Measurements from ENCODE around the gene MSI2.

MSI2 gene

DNA sequence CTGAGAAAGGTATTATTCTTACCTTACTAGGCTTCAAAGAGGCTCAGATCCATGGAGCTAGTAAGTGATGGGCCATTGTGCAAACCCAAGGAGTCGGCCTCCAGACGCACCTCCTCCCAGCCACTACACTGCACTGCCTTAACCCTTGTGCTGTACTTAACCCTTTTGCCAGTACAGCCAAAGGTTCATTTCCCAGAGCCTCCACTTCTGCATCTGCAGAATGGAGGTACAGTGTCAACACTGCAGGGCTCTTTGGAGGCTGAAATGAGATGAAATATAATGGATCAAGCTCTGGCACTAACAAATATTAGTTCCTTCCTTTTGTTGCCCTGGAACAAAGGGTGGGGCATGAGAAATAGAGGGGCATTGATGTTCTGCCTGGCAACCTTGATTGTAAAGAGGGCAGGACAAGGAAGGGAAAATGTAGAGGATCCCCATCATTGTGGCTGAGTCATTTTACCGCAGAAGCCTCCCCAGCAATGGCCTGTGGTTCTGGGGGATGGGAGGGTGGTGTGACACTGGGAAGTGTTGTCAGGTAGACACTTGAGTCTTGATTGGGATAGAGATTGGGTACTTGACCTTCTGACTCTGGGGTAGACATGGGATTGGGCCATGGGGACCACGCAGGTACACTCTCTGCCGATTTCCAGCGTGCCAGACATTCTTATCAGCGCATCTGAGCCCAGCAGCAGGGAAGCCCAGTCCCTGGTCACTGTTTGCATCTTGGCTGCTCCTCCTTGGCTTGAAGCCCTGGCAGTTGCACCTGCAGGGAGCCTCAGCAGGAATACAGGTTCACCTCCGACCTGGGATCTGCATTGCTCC, 84.0 kb downstream of the MSI2 start:
- no peak for DNase-seq (ENCODE audit: low read depth in 2 of 2, low spot score in 1 of 2)

DNA sequence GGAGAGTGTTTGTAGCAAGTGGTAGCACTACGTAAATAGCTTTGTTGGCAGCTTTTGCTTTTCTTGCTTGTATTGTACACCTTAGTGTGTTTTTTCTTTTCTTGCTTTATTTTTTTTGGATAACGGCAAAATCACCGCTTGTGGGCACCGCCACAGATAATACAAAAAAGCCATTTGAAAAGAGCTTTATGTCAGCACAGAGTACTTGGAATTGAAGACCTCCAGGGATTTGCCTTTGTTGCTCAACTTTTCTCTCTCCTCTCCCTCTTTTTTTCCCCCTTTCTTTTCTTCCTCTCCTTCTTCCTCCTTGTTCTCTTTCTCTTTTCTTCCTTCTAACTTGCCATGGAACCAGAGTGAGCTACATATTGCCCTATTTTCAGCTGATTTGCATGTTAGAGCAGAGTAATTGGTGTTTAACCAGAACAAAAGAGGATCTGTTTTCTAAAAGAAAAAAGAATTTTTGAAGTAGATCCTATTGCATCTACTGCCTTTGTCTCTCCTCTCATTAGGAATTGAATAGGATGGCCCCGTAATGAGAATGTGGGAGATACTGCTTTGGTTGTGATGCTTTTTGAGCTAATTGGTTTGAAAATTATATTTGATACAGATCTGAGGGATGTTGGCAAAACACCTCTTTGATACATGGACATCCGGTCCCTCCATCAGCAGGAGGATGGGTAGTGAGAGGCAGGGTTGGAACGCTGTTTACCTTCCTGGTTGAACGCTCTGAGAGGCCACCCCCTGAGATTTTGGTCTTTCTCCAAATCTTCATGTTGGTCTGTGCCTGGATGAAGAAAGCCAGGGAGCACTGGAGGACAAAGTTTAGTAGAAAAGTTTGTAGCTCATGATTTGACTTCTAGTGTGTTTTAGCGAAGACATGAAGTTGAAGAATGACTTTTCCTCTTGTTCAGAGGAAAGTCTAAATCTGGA, 85.6 kb downstream of the MSI2 start:
- DNase-seq (ENCODE audit: low read depth in 2 of 2, low spot score in 1 of 2): no peak

DNA sequence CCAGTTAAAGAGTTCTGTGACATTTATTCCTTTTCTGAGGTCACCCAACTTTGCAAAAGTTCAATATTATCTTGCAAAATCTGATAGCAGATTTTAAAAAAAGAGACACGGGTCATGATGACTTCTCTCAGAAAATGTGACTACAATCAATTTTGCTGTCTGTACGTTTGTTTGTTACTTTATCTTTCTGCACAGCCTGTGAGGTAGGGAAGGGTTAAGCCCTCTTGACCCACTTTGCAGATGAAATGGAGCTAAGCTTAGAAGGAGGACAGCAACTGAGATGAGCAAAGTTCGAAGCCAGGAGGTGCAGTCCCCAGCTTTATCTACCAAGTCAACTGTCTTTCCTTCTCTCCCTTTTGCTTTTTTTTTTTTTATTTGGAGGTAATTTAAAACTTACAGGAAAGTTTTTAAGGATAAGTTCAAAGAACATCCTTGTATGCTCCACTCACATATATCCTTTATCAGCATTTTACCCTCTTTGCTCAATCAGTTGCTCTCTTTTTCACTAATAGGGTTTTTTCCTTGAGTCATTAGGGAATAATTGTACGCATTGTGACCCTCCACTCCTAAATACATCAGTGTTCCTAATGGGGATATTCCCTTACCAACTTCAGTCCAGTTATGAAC, 86.8 kb downstream of the MSI2 start:
- no peak for DNase-seq (ENCODE audit: low read depth in 2 of 2, low spot score in 1 of 2)

DNA sequence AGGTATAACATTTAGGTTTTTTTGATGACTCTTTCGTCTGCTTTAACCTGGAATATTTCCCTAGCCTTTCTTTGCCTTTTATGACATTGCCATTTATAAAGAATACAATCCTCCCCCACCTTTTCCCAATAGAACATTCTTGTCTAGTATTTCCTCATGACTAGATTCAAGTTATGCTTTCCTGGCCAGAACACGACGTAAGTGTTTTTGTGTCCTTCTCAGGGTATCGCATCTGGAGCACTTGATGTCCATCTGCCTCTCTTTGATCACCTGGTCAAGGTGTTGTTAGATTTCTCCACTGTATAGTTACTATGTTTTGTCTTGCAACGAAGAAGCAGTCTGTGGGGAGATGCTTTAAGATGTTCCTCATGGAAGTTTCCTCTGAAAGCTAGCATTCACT, 87.4 kb downstream of the MSI2 start:
- no peak for DNase-seq (ENCODE audit: low read depth in 2 of 2, low spot score in 1 of 2)

DNA sequence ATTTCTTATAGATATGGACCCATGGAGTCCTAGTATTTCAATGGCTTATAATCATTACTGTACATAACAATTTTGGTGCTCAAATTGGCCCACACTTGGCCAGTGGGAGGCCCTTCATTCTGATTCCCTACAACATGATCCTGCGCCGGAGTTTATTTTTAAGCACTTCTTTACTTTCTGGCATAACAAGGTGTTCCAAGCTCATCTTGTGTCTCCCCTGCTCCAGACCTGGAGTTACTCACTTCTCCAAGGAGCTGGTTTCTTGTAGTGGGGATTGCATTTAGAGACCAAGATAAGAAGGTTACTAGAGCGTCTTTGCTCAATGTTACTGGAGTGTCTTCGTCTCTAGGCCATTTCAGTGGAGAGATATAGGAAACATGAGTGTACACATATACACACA, 87.9 kb downstream of the MSI2 start:
- DNase-seq (ENCODE audit: low read depth in 2 of 2, low spot score in 1 of 2): no peak

DNA sequence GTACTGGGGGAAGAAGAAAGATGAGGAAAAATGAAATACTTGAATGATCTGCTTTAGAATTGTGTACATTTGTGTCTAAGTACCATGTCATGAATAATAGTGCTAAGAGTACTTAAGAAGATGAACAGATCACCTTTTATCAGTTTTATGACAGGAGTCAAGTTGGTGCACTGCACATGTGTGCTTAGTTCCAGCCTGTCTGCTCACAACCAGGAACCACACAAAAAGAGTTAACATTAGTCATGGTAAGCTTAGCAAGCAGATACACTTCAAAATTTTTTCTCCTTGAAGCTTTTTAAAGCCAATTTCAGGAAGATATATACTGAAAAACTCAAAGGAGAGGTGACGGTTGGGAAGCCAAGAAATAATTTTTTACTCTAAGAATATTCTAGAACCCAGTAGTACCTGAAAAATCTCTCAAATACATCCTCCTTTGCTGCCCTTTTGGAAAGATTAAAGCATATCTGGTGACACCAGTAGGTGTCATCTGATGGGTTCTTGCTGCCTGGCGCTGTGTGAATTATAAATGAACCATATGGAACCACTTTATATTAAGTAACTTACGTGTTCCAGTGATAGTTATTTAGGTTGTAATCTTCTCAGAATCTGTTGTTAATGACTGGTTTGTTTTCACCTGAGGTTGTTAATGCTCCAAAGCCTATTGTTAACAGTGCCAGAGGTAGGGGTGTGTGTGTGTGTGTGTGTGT, 93.4 kb downstream of the MSI2 start:
- no peak for DNase-seq (ENCODE audit: low read depth in 2 of 2, low spot score in 1 of 2)

DNA sequence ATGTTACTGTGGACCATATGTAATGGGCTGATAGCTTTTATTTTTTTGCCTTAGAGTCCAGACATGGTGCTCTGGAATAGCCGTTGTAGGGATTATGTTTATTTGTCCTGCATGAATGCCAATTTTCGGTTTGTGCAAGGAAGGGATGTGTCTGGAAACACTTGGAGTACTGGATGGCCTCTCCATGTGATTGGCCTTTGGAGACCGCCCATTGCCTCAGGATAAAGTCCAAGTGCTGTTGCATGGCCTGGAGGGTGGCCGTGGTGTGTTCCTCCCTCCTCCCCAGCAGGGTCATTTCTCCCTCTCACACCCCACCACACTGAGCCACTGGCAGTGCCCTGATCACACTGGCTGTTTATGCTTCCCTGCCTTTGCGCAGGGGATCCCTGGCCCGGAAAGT, 93.9 kb downstream of the MSI2 start:
- no peak for DNase-seq (ENCODE audit: low read depth in 2 of 2, low spot score in 1 of 2)

DNA sequence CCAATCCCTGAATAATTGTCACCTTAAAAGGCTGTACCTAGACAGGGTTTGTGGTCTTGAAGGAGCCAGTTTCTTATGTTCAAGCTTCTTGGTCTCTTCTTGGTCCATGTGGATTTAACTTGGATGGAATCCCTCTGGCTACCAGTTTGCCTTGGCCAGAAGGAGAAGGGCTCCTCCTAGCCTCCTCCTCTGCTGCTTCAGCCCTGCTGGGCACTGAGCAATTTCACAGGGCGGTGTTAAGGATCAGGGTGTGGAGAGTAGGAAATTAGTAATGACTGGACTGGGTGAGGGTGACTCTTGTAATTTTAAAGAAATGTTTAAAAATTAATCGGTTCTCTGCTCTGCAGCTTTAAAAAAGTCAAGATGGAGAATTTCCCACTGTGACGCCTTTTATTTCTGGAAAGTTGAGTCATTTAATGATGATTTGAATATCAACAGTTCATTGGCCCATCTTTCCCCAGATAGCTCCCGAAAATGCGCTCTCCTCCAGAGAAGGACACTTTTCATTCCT, 96.4 kb downstream of the MSI2 start:
- DNase-seq (ENCODE audit: low read depth in 2 of 2, low spot score in 1 of 2): no peak

DNA sequence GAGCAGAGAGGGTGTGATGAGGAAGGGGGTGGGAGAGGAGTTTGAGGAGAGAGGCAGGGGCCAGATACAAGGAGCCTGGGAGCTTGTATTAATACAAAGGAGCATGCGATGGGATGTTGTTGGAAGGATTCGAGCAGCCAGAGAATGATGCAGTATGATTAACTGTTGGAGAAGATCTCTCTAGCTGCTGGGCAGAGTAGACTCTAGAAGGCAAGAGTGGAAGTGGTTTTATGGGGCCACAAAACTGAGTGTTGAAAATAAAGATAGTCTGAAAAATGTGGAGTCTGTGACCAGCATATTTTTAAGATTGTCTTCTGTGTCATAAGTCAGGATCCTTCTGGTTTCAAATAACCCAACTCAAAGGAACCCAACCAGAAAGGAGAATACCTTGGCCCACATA, 98.3 kb downstream of the MSI2 start:
- no peak for DNase-seq (ENCODE audit: low read depth in 2 of 2, low spot score in 1 of 2)

DNA sequence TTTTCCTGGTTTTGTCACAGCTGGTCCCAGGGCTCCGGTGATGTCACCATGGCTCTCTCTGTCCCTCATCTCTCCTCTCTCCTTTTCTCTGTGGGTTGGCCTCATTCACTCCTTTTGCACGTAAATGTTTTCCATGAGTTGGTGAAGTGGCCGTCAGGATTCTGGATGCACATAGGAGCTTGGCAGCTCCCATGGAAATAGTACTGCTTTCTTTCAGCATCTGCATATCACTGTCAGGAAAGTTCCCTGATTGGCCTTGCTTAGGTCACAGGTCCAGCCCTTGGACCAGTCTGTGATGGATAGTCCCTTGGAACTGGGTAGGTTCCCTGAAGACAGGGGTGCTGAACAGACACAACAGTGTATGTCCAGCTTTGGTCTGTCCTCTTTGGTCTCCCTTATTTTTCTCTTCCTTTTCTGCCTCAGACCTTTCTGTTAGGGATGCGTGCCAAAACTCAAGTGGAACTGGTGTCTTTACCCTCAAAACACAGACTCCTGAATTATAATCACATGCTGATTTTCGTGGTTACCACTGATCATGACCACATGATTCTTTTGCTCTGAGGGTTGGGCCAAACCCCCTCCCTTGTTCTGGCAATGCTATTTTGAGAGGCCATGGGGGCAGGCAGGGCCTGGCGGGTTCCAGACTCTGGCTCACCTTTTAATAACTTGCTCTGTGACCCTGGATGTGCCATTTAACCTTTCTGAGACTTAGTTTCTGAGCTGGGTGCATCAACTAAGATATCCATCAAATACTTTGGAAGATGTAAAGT, 99.0 kb downstream of the MSI2 start:
- no peak for DNase-seq (ENCODE audit: low read depth in 2 of 2, low spot score in 1 of 2)

DNA sequence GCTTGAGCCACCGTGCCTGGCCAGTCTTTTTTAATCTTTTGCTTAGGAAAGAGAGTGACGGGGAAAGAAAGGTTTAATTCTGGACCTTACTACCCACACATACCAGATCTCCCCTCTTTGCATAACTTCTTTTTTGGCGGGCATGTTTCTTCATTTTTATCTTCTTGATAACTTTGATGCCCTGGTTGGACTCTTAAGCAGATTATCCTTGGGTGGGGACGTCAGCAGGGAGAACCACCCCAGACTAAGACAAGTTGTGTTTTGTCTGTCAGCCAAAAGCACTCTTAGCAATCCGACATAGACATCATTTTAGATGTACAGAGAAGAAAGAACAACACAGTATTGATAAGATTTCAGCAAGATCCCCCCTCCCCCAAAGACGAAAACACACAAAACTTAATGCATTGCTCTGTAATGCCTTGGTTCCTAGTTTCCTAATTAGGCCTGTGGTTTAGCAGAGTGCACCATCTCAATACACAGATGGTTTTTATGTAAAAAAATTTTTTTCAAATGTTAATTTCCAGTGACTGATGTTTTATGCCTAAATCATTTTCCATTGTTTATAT, 99.9 kb downstream of the MSI2 start:
- DNase-seq (ENCODE audit: low read depth in 2 of 2, low spot score in 1 of 2): no peak

DNA sequence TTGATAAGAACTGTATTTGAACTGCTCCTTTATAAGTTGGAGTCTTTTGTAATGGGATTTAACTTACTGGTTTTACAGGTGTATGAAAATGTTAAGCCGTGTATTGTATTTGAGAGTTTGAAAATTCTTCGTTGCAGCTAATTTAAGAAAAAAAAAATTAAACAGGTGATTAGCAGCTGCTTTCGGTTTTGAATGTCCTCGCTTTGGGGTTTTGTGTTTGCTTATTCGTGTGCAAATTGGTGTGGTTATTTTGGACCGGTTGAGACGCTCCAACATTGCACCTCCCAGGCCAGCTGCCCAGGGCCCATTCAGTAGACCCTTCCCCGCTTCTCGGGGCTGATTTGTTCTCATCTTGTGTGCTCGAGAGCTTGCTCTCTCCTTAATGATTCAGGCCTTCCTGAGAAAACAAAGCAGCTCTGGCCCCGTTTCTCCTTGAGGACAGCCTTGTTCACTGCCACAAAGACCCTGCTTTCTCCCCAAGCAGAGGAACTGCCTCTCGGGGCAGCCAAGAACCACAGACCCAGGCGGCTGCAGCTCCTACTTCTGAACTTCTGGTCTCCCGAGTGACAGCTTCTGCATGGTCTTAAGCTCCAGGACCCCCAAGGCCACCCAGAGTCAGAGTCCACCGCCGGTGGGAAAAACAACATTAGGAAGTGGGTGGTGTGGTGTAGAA, 100.5 kb downstream of the MSI2 start:
- DNase-seq (ENCODE audit: low read depth in 2 of 2, low spot score in 1 of 2): no peak

DNA sequence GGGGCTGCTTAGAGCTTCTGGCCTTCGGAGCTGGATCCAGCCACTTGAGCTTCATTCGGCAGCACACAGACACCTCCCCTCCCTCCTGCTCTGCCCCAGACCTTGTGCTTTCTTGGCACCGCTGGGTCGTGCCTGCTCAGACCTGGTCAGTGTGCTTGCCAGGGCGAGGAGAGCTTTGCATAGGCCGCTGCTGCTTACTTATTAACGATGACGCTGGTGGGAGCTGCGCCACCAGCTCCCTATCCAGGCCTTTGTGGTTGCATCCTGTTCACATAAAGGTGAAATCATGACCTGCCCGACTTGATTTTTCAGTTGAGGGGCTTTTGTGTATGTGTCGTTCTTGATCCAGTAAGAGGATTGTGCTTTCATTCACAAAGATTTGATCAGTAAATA, 101.1 kb downstream of the MSI2 start:
- DNase-seq (ENCODE audit: low read depth in 2 of 2, low spot score in 1 of 2): no peak

DNA sequence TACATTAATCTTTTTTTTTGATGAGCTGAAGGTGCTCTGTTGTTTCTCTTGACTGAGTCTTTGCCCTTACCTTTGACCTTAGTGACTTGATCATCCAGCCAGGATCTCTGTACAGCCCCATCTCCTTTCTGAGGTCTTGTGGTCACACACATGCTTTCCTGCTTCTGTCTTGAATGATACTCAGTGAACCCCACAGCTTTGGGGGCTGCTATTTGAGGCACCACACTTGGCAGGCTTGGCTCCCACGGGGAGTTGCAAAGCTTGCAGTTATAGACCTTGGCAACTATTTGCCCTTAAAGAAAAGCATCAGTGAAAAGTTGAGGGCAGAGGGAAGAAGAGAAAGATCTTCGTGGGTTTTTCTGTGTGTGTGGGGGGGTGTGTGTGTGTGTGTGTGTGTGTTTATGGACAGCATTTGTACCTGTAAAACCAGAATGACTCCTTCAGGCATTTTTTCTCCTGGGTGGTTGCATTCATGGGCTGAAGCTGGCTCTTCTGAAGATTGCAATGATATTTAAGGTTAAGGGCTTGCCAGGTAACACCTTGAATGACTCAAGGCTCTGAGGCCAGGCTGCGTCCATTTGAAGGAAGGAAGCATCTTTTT, 101.6 kb downstream of the MSI2 start:
- no peak for DNase-seq (ENCODE audit: low read depth in 2 of 2, low spot score in 1 of 2)

DNA sequence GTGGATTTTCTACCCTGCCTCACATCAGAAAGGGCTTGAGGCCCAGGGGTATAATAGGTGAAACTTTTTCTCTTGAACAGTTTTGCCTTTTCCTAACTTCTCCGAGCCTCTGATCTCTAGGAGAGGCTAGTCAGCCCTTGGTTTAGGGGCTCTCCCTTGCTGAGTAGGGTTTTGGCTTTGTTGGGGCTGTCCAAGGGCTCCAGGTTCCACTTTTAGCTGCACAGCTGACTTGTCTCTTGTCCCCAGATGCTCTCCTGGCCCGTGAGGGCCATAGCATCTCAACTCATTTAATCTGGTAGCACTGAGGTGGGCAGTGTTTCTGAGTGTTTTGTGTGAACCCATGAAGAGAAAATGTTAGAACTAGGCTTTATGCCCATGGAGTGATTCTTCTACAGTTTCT, 103.9 kb downstream of the MSI2 start:
- DNase-seq (ENCODE audit: low read depth in 2 of 2, low spot score in 1 of 2): no peak

DNA sequence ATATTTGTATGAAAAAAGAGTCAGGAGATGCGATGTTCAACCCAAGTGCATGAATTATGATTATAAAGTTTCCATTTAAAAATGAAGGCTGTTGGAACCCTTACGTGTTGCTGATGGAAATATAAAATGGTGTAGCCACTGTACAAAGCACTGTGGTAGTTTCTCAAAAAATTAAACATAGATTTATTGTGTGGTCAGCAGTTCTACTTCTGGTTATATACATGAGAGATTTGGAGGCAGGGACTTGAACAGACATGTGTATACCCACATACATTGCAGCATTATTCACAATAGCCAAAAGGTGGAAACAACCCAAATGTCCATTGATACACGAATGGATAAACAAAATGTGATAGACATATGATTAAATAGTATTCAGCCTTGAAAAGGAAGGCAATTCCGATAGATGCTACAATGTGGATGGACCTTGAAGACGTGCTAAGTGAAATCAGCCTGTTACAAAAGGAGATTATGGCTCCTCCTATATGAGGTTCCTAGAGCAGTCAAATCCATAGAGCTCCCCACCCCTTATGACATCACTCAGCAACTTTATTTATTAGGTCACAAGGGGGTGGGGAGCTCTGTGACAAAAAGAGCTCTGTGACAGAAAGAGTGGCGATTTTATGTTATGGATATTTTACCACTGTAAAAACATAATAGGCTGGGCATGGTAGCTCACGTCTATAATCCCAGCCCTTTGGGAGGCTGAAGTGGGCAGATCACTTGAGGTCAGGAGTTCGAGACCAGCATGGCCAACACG, 106.7 kb downstream of the MSI2 start:
- DNase-seq (ENCODE audit: low read depth in 2 of 2, low spot score in 1 of 2): no peak

DNA sequence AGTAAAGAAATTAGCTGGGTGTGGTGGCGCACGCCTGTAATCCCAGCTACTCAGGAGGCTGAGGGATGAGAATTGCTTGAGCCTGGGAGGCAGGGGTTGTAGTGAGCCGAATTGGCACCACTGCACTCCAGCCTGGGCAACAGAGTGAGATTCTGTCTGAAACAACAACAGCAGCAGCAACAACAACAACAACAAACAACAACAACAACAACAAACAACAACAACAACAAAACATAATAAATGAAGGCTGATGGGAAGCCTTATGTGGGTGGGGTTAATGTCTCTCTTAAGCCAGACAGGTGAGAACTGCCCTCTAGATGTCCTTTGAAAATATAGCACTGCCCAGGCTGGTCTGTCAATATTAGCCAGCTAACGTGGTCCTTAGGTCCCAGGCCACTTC, 107.3 kb downstream of the MSI2 start:
- DNase-seq (ENCODE audit: low read depth in 2 of 2, low spot score in 1 of 2): no peak

DNA sequence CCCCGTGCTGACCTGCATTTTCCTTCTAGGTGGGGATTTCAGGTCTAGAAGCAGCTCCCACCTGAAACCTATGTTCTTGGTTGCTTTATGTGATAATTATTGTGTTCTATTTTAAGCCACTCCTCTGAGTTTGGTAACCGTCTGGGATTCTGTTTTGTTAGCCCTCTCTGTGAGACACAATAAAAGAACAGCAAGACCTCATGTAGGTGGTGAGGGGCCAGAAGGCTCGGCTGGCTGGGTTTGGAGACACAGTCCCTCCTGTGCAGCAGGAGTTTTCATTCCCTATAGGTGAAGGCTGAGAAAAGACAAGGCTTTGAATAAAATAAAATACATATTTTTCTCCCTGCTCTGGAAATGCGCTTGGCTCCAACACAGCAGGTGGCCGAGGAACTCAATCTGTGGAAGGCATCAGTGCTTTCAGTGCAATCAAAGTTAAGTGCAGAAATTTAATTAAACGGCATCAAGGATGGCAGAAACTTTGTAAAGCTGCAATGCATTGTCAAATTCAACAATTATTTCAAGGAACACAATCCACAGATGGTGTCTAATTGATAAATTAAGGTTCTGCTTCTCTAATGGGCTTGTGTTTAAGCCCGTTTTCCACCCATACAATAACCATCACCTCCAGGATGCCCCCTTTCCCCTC, 107.8 kb downstream of the MSI2 start:
- DNase-seq (ENCODE audit: low read depth in 2 of 2, low spot score in 1 of 2): no peak
